Measurements from ENCODE around the gene SLC13A3. TPM values are rescaled to one million over a fixed set of nuclear protein-coding genes. Genes with fewer than 3 reads are reported as not detected.

The SLC13A3 gene
- polyA plus RNA-seq, 2 donors = 0.22 to 0.45 TPM

DNA sequence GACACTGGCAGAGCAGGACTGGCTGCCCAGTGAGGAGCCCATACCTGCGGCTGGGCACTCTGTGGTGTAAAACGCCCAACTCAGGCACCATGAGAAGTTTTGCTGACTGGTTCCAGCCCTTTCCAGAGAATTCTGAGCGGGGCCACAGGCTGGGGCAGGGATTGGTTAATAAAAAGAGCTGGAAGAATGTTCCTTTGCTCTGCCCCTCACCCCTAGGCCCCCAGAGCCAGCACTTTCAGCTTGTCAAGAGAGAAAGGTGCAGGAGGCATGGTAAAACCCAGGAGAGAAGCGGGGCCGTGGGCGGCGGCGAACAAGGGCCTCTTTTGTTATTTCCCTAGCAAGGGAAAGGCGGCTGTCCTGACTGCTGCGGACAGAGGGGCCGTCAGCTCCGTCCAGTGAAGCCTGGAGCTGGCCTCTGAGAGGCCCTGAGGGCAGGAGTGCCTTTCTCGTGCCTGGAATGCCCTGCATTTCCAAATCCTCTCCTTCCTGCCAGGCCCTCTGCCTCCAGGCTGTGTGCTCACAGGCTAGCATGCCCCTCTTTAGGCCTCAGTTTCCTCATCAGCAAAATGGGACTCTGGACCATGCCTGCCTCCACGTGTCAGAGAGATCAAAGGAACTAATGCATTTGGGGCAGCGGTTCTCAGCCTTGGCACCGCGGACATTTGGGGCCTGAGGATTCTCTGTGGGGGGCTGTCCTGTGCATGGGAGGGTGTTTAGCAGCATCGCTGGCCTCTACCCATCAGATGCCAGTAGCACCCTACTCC is 12.9 kb downstream of the SLC13A3 start:
- Histone ChIP-seq H3K4me1 (ENCODE audit: control insufficient read depth in 2 of 2, insufficient read depth in 2 of 2, low read length in 1 of 2) (no peaks in the 10 kb centered on the region), H3K4me3 (ENCODE audit: low read depth in 1 of 2, low read length in 2 of 2) (no peak overlapping the region), H3K36me3 (ENCODE audit: control insufficient read depth in 2 of 2, insufficient read depth in 2 of 2, low read length in 1 of 2) (no peaks in the 10 kb centered on the region), H3K27ac (ENCODE audit: low read depth in 2 of 2, low read length in 1 of 2) (no peak overlapping the region), H3K27me3 (ENCODE audit: control insufficient read depth in 1 of 2, insufficient read depth in 2 of 2, low read length in 2 of 2) (no peaks in the 10 kb centered on the region), H3K9me3 (ENCODE audit: control insufficient read depth in 2 of 2, insufficient read depth in 1 of 2, low read depth in 1 of 2, low read length in 1 of 2) (peaks cover 0 to 4% of the 10 kb centered on the region in 2 donors)
- WGBS, 2 donors = 82% methylated on average over 18 of the region's 18 CpGs

DNA sequence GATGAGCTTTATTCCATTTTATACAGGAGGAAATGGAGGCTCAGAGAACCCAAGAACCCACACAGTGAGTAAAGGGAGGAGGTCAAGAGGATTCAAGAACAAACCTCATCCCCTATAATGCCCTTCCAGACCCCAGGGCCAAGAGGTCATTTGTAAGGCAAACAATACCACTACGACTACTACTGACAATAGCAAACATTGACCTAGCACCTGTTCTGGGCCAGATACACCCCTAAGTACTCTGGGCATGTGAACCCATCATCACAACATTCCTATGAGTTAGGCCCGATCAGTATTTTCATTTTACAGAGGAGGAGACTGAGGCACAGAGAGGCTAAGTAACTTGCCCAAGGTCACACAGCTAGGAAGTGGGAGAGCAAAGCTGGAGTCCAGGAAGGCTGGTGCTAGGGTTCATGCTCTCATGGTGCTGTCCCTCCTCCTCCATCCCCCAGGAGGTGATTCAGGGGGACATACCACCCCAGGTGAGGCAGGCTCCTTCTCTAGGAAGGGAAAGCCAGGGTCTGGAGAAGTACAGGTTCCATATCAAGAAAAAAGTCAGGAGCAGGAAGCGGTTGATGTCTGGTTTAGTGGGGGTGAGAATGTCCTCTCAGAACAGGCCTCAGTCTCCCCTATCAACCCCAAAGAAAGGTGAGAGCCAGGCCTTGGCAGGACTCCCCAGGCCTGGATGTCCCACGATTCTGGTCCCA is 13.7 kb downstream of the SLC13A3 start:
- Histone ChIP-seq H3K27ac (ENCODE audit: low read depth in 2 of 2, low read length in 1 of 2) (no peak overlapping the region), H3K36me3 (ENCODE audit: control insufficient read depth in 2 of 2, insufficient read depth in 2 of 2, low read length in 1 of 2) (no peaks in the 10 kb centered on the region), H3K4me1 (ENCODE audit: control insufficient read depth in 2 of 2, insufficient read depth in 2 of 2, low read length in 1 of 2) (no peaks in the 10 kb centered on the region), H3K9me3 (ENCODE audit: control insufficient read depth in 2 of 2, insufficient read depth in 1 of 2, low read depth in 1 of 2, low read length in 1 of 2) (peaks cover 0 to 4% of the 10 kb centered on the region in 2 donors), H3K27me3 (ENCODE audit: control insufficient read depth in 1 of 2, insufficient read depth in 2 of 2, low read length in 2 of 2) (no peaks in the 10 kb centered on the region), H3K4me3 (ENCODE audit: low read depth in 1 of 2, low read length in 2 of 2) (no peak overlapping the region)
- WGBS, 2 donors = 81 to 84% methylated on average over 4 of the region's 4 CpGs

DNA sequence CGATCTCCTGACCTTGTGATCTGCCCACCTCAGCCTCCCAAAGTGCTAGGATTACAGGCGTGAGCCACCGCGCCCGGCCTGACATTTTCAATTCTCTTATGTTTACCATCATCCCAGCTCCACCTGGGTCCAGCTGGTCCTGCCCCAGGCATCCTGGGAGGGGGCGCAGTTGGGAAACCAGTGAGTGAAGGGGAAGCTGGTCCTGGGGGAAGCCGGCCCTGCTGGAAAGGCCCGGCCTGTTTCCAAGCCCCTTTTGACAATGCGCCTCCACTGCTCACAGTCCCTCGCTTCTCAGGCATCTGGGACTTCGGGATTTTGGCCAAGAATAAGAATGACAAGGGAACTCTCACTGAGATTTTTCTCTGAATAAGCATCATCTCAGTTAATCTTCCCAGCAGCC is 14.2 kb downstream of the SLC13A3 start:
- peaks cover 0 to 4% of the 10 kb centered on the region in 2 donors for H3K9me3 ChIP-seq (ENCODE audit: control insufficient read depth in 2 of 2, insufficient read depth in 1 of 2, low read depth in 1 of 2, low read length in 1 of 2)
- no peaks in the 10 kb centered on the region for H3K4me1 ChIP-seq (ENCODE audit: control insufficient read depth in 2 of 2, insufficient read depth in 2 of 2, low read length in 1 of 2)
- H3K27ac ChIP-seq (ENCODE audit: low read depth in 2 of 2, low read length in 1 of 2) = no peak overlapping the region
- WGBS, 2 donors = 86 to 90% methylated on average over 11 of the region's 11 CpGs
- no peaks in the 10 kb centered on the region for H3K36me3 ChIP-seq (ENCODE audit: control insufficient read depth in 2 of 2, insufficient read depth in 2 of 2, low read length in 1 of 2)
- H3K27me3 ChIP-seq (ENCODE audit: control insufficient read depth in 1 of 2, insufficient read depth in 2 of 2, low read length in 2 of 2) = no peaks in the 10 kb centered on the region
- no peak overlapping the region for H3K4me3 ChIP-seq (ENCODE audit: low read depth in 1 of 2, low read length in 2 of 2)

DNA sequence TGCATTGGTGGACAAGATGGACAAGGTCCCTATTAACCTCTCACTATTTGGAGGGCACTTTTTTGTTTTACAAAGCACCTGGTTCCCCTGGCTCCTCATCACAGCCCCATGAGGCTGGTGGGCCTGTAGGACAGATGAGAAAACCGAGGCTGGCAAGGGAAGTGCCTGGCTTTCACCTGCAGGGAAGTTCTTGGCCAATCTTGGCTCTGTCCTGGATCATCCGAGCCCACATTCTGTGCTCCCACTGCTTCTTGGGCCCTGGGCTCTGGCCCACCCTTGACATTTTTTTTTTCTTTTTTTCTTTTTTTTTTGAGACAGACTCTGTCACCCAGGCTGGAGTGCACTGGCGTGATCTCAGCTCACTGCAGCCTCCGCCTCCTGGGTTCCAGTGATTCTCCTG is 14.7 kb downstream of the SLC13A3 start:
- Histone ChIP-seq H3K4me1 (ENCODE audit: control insufficient read depth in 2 of 2, insufficient read depth in 2 of 2, low read length in 1 of 2) (peaks cover 0 to 3% of the 10 kb centered on the region in 2 donors), H3K27ac (ENCODE audit: low read depth in 2 of 2, low read length in 1 of 2) (no peak overlapping the region), H3K4me3 (ENCODE audit: low read depth in 1 of 2, low read length in 2 of 2) (no peak overlapping the region), H3K9me3 (ENCODE audit: control insufficient read depth in 2 of 2, insufficient read depth in 1 of 2, low read depth in 1 of 2, low read length in 1 of 2) (peaks cover 0 to 4% of the 10 kb centered on the region in 2 donors), H3K36me3 (ENCODE audit: control insufficient read depth in 2 of 2, insufficient read depth in 2 of 2, low read length in 1 of 2) (no peaks in the 10 kb centered on the region), H3K27me3 (ENCODE audit: control insufficient read depth in 1 of 2, insufficient read depth in 2 of 2, low read length in 2 of 2) (no peaks in the 10 kb centered on the region)
- WGBS, 2 donors = 90 to 92% methylated on average over 4 of the region's 4 CpGs

DNA sequence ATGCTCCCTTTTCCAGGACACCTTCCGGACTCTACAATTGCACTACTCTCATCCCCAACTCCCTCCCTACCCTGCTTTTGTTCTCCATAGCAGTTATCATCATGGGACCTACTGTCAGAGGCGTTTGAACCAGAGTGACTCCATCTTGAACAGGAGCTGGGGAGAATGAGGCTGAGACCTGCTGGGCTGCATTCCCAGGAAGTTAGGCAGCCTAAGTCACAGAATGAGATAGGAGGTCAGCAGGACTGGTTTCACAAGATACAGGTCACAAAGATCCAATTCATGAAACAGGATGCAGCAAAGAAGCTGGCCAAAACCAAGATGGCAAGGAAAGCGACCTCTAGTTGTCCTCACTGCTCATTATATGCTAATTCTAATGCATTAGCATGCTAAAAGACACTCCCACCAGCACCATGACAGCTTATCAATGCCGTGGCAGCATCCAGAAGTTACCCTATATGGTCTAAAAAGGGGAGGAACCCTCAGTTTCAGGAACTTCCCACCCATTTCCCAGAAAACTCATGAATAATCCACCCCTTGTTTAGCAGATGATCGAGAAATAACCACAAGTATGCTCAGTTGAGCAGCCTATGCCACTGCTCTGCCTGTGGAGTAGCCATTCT is 15.6 kb downstream of the SLC13A3 start:
- peaks cover 2 to 3% of the 10 kb centered on the region in 2 donors for H3K4me1 ChIP-seq (ENCODE audit: control insufficient read depth in 2 of 2, insufficient read depth in 2 of 2, low read length in 1 of 2)
- peaks cover 0 to 4% of the 10 kb centered on the region in 2 donors for H3K9me3 ChIP-seq (ENCODE audit: control insufficient read depth in 2 of 2, insufficient read depth in 1 of 2, low read depth in 1 of 2, low read length in 1 of 2)
- H3K27me3 ChIP-seq (ENCODE audit: control insufficient read depth in 1 of 2, insufficient read depth in 2 of 2, low read length in 2 of 2) = no peaks in the 10 kb centered on the region
- H3K36me3 ChIP-seq (ENCODE audit: control insufficient read depth in 2 of 2, insufficient read depth in 2 of 2, low read length in 1 of 2) = no peaks in the 10 kb centered on the region
- 79 to 85% methylated on average over 5 of the region's 5 CpGs for WGBS, 2 donors
- H3K27ac ChIP-seq (ENCODE audit: low read depth in 2 of 2, low read length in 1 of 2) = no peak overlapping the region
- no peak overlapping the region for H3K4me3 ChIP-seq (ENCODE audit: low read depth in 1 of 2, low read length in 2 of 2)

DNA sequence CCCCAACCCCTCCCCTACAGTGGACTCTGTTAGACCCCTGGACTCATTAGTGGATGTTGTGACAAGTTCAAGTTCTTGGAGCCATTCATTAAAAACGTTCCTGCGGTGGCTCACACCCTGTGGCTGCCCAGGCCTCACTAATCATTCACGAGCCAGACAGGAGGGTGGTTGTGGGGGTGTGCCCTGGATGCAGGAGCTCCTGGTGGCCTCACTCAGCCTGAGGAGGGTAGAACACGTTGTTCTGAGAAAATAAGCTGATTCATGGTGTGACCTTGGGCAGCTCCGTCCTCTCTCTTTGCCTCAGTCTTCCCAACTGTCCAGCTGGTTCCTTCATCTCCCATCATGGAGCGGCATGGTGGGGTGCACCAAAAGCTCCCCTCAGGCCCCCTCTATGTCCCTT is 16.7 kb downstream of the SLC13A3 start:
- Histone ChIP-seq H3K27ac (ENCODE audit: low read depth in 2 of 2, low read length in 1 of 2) (no peak overlapping the region), H3K27me3 (ENCODE audit: control insufficient read depth in 1 of 2, insufficient read depth in 2 of 2, low read length in 2 of 2) (no peaks in the 10 kb centered on the region), H3K4me3 (ENCODE audit: low read depth in 1 of 2, low read length in 2 of 2) (no peak overlapping the region), H3K9me3 (ENCODE audit: control insufficient read depth in 2 of 2, insufficient read depth in 1 of 2, low read depth in 1 of 2, low read length in 1 of 2) (peaks cover 0 to 10% of the 10 kb centered on the region in 2 donors), H3K4me1 (ENCODE audit: control insufficient read depth in 2 of 2, insufficient read depth in 2 of 2, low read length in 1 of 2) (peaks cover 2 to 3% of the 10 kb centered on the region in 2 donors), H3K36me3 (ENCODE audit: control insufficient read depth in 2 of 2, insufficient read depth in 2 of 2, low read length in 1 of 2) (no peaks in the 10 kb centered on the region)
- 67 to 68% methylated on average over 6 of the region's 6 CpGs for WGBS, 2 donors

DNA sequence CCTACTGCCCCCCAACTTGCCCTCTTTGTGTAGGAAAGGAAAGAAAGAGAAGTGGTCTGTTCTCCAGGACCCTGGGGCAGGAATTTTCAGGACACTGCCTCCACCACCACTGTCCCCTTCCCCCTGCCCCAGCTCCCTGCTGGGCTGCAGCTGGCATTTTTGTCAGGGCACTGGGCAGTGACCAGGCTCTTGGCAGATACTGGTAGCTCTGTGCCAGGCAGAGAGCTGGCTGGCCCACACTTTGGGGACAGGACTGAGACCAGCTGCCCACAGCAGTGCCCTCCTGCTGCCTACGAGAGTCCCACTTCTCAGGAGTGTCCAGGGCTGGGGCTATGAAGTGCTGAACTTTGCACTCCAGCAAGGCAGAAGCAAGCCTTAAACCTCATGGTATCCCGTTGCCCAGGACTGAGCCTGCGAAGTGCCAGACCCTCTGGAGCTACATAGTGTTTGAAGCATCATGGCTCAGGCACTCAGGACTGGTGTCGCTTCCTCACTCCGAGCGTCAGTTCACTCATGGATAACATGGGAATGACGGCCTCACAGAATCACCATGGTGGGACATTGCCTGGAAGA is 19.3 kb downstream of the SLC13A3 start:
- H3K27me3 ChIP-seq (ENCODE audit: control insufficient read depth in 1 of 2, insufficient read depth in 2 of 2, low read length in 2 of 2) = no peaks in the 10 kb centered on the region
- H3K36me3 ChIP-seq (ENCODE audit: control insufficient read depth in 2 of 2, insufficient read depth in 2 of 2, low read length in 1 of 2) = no peaks in the 10 kb centered on the region
- H3K9me3 ChIP-seq (ENCODE audit: control insufficient read depth in 2 of 2, insufficient read depth in 1 of 2, low read depth in 1 of 2, low read length in 1 of 2) = peaks cover 0 to 10% of the 10 kb centered on the region in 2 donors
- 78 to 83% methylated on average over 7 of the region's 7 CpGs for WGBS, 2 donors
- H3K27ac ChIP-seq (ENCODE audit: low read depth in 2 of 2, low read length in 1 of 2) = no peak overlapping the region
- peaks cover 2 to 3% of the 10 kb centered on the region in 2 donors for H3K4me1 ChIP-seq (ENCODE audit: control insufficient read depth in 2 of 2, insufficient read depth in 2 of 2, low read length in 1 of 2)
- no peak overlapping the region for H3K4me3 ChIP-seq (ENCODE audit: low read depth in 1 of 2, low read length in 2 of 2)

DNA sequence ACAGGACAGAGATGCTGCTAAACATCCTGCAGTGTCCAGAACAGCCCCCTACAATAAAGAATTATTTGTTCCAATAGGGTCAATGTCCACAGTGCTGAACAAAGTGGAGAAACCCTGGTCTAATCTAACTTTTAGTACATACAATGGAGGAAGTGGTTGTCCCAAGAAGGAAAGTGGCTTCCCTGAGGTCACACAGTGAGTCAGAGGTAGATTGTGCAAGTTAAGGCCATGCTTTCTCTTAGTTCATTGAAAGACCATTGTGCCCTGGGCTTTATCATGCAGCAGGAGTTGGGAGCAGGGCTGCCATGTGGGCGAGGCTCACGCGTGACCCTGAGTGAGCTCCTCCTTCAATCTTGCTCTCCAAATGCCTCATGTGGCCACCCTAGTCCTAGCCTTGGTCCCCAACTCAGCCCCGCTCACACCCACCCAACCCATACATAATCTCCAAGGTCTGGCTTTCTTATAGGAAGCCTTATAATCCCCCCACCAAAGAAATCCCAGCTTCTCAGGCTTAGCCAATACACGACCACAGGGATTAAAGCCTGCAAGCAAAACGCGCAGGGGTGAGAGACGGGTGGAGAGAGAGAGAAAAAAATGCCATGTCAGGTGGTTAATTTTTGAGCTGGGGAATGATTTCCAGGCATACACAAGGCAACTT is 19.9 kb downstream of the SLC13A3 start:
- Histone ChIP-seq H3K4me1 (ENCODE audit: control insufficient read depth in 2 of 2, insufficient read depth in 2 of 2, low read length in 1 of 2) (peaks cover 2 to 3% of the 10 kb centered on the region in 2 donors), H3K9me3 (ENCODE audit: control insufficient read depth in 2 of 2, insufficient read depth in 1 of 2, low read depth in 1 of 2, low read length in 1 of 2) (peaks cover 0 to 10% of the 10 kb centered on the region in 2 donors), H3K27ac (ENCODE audit: low read depth in 2 of 2, low read length in 1 of 2) (no peak overlapping the region), H3K27me3 (ENCODE audit: control insufficient read depth in 1 of 2, insufficient read depth in 2 of 2, low read length in 2 of 2) (no peaks in the 10 kb centered on the region), H3K36me3 (ENCODE audit: control insufficient read depth in 2 of 2, insufficient read depth in 2 of 2, low read length in 1 of 2) (no peaks in the 10 kb centered on the region), H3K4me3 (ENCODE audit: low read depth in 1 of 2, low read length in 2 of 2) (no peak overlapping the region)
- WGBS, 2 donors = 71 to 74% methylated on average over 8 of the region's 8 CpGs

DNA sequence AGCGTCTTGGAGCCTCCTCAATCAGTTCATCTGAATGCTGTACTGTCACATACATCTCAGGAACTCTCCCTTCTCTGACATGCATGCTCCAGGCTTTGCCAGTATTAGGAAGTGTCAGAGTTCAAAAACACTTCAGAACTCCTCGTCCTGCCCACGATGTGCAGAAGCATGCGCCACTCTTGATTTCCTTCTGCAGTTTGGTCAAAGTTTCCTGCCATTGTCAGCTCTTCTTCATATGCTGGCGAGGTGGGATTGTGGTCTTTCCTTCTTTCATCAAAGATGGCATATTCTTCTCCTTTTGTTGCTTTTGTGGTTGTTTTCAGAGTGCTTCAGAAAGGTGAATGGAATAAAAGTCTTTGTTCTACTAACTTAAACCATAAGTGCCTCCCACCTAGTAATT is 21.0 kb downstream of the SLC13A3 start:
- Histone ChIP-seq H3K4me3 (ENCODE audit: low read depth in 1 of 2, low read length in 2 of 2) (no peak overlapping the region), H3K27ac (ENCODE audit: low read depth in 2 of 2, low read length in 1 of 2) (no peak overlapping the region), H3K27me3 (ENCODE audit: control insufficient read depth in 1 of 2, insufficient read depth in 2 of 2, low read length in 2 of 2) (no peaks in the 10 kb centered on the region), H3K36me3 (ENCODE audit: control insufficient read depth in 2 of 2, insufficient read depth in 2 of 2, low read length in 1 of 2) (no peaks in the 10 kb centered on the region), H3K9me3 (ENCODE audit: control insufficient read depth in 2 of 2, insufficient read depth in 1 of 2, low read depth in 1 of 2, low read length in 1 of 2) (peaks cover 0 to 10% of the 10 kb centered on the region in 2 donors), H3K4me1 (ENCODE audit: control insufficient read depth in 2 of 2, insufficient read depth in 2 of 2, low read length in 1 of 2) (peaks cover 2 to 3% of the 10 kb centered on the region in 2 donors)
- WGBS, 2 donors = 77 to 82% methylated on average over 5 of the region's 5 CpGs
